K562 (cell line): ENCODE measurements around the gene CDHR1. TPM values are rescaled to one million over a fixed set of nuclear protein-coding genes. Genes with fewer than 3 reads are reported as not detected.
A peak's percentile ranks its signal among the peaks of the same experiment; 100 is the strongest.

ENCODE experiments used
- ATAC-seq: fragments of 200-7000 bp; cut with Tn5 transposase; 3 replicates; pipeline ENCODE4 v1.9.1; 2020; ENCODE audit warnings: moderate library complexity
- BruUV-seq: library from RNA; stranded (reverse); fragments of 400-500 nt; replicated peaks from 2 replicates; lab custom pipeline; 2021; lab: Mats Ljungman, UMichigan
- CTCF ChIA-PET: fragments of 300-600 bp; formaldehyde crosslinking; extraction: SDS; loops from one replicate; lab custom pipeline; 2021; ENCODE audit warnings: low intra/inter-chr PET ratio; lab: Yijun Ruan, JAX
- POLR2A ChIA-PET: fragments of 300-600, 350-650 bp; sonication (Branson Sonifier 250); formaldehyde crosslinking; extraction: SDS; loops from one replicate; lab custom pipeline; 2021; ENCODE audit warnings: antibody characterized with exemption, inconsistent platforms; lab: Yijun Ruan, JAX
- DNase-seq, 4 experiments: peaks; one replicate each; pipeline versions ENCODE4 v3.0.0 to v3.0.0-alpha.2; 2011 to 2018; ENCODE audit warnings: low spot score in 3 of 4, mixed read lengths in 3 of 4; ENCODE audit errors: extremely low read depth in 1 of 4
- FAIRE-seq: peaks from 2 replicates; lab custom pipeline; 2011; peaks lifted over from hg19 to GRCh38; lab: Jason Lieb, UNC
- H2AFZ ChIP-seq: 2 replicates; pipeline ENCODE4 v1.6.0; 2011; ENCODE audit warnings: low read depth, low read length, control low read depth, inconsistent platforms
- H3K27ac ChIP-seq: fragments of 200-600 bp; 3 replicates; pipeline ENCODE4 v1.8.0; 2011; ENCODE audit warnings: low read depth, mild to moderate bottlenecking, control low read depth, inconsistent platforms, low read length, moderate library complexity, mixed read lengths; ENCODE audit errors: extremely low read depth
- H3K27me3 ChIP-seq, 2 experiments: fragments of 300-600 bp in 1 of 2; 2 replicates in 1 of 2; 3 replicates in 1 of 2; pipeline versions ENCODE4 v1.6.0 to v1.8.0; 2011; ENCODE audit warnings: inconsistent platforms in 2 of 2, low read length in 2 of 2, mild to moderate bottlenecking in 1 of 2, mixed read lengths in 1 of 2, moderate library complexity in 1 of 2; ENCODE audit not compliant: control insufficient read depth in 2 of 2, insufficient read depth in 2 of 2
- H3K36me3 ChIP-seq: fragments of 300-600 bp; 3 replicates; pipeline ENCODE4 v1.8.0; 2011; ENCODE audit warnings: mild to moderate bottlenecking, low read length, inconsistent platforms; ENCODE audit not compliant: control insufficient read depth, insufficient read depth
- H3K4me1 ChIP-seq, 2 experiments: fragments of 200-600 bp in 1 of 2; replicated peaks in 1 of 2; 2 replicates in 1 of 2; 3 replicates in 1 of 2; pipeline versions ENCODE4 v1.5.1 to v1.8.0; 2011; ENCODE audit warnings: inconsistent platforms in 2 of 2, low read length in 2 of 2, mild to moderate bottlenecking in 1 of 2, mixed read lengths in 1 of 2, moderate library complexity in 1 of 2; ENCODE audit not compliant: control insufficient read depth in 2 of 2, insufficient read depth in 2 of 2
- H3K4me2 ChIP-seq: 2 replicates; pipeline ENCODE4 v1.6.1; 2011; ENCODE audit warnings: low read length, control low read depth, inconsistent platforms, mixed read lengths; ENCODE audit not compliant: insufficient read depth
- H3K4me3 ChIP-seq: fragments of 200-600 bp; sonication (generic), shearing (Covaris generic); 2 replicates; pipeline ENCODE4 v1.5.1; 2016; ENCODE audit warnings: control low read depth, inconsistent platforms
- H3K79me2 ChIP-seq: fragments of 200-600 bp; 3 replicates; pipeline ENCODE4 v1.8.0; 2011; ENCODE audit warnings: low read length, inconsistent platforms; ENCODE audit not compliant: control insufficient read depth, insufficient read depth
- H3K9ac ChIP-seq, 2 experiments: 2 replicates each; pipeline versions ENCODE4 v1.6.0 to v1.6.1; 2011; ENCODE audit warnings: low read depth in 2 of 2, low read length in 2 of 2, control low read depth in 1 of 2, inconsistent platforms in 1 of 2, mild to moderate bottlenecking in 1 of 2, mixed read lengths in 1 of 2; ENCODE audit not compliant: insufficient read depth in 1 of 2
- H3K9me1 ChIP-seq: one replicate; pipeline ENCODE4 v1.6.0; 2011; ENCODE audit warnings: inconsistent platforms, mild to moderate bottlenecking, low read length, moderate library complexity; ENCODE audit not compliant: control insufficient read depth, insufficient read depth
- H3K9me3 ChIP-seq: replicated peaks from 2 replicates; pipeline ENCODE4 v1.5.1; 2011; ENCODE audit warnings: low read depth, low read length, inconsistent platforms; ENCODE audit not compliant: control insufficient read depth, insufficient read depth
- H4K20me1 ChIP-seq: replicated peaks from 2 replicates; pipeline ENCODE4 v1.6.1; 2011; ENCODE audit warnings: low read length, inconsistent platforms, mixed read lengths; ENCODE audit not compliant: control insufficient read depth, insufficient read depth
- BRCA1 ChIP-seq, 2 experiments: fragments of 450-650 bp in 1 of 2; sonication (generic) in 1 of 2; formaldehyde crosslinking in 1 of 2; IDR thresholded peaks; 2 replicates each; pipeline versions ENCODE4 v1.5.0 to v1.6.1; 2017 to 2020; ENCODE audit warnings: mild to moderate bottlenecking in 1 of 2, missing genetic modification reagents in 1 of 2
- E2F8 ChIP-seq: fragments of 450-650 bp; IDR thresholded peaks from 2 replicates; pipeline ENCODE4 v1.7.1; 2018; ENCODE audit warnings: mild to moderate bottlenecking, low read depth; ENCODE audit not compliant: partially characterized antibody
- EWSR1 ChIP-seq: fragments of 450-650 bp; IDR thresholded peaks from 2 replicates; pipeline ENCODE4 v1.6.1; 2018; ENCODE audit warnings: borderline replicate concordance, mild to moderate bottlenecking, low read depth, moderate library complexity; ENCODE audit not compliant: partially characterized antibody
- MAFG ChIP-seq: fragments of 450-650 bp; conservative IDR thresholded peaks from 2 replicates; pipeline ENCODE4 v1.6.1; 2016; ENCODE audit warnings: missing genetic modification characterization, missing compliant biosample characterization
- NFE2 ChIP-seq: IDR thresholded peaks from 2 replicates; pipeline ENCODE4 v1.6.1; 2014; ENCODE audit warnings: antibody characterized with exemption, low read depth
- NFRKB ChIP-seq: fragments of 450-650 bp; IDR thresholded peaks from 2 replicates; pipeline ENCODE4 v1.6.1; 2016; ENCODE audit warnings: low read depth
- NR2F6 ChIP-seq: fragments of 450-650 bp; formaldehyde crosslinking; IDR thresholded peaks from 2 replicates; pipeline ENCODE4 v1.4.0; 2020; ENCODE audit warnings: mild to moderate bottlenecking
- POLR2A ChIP-seq: fragments of 450-650 bp; conservative IDR thresholded peaks from 2 replicates; pipeline ENCODE4 v1.6.1; 2016
- POLR2AphosphoS5 ChIP-seq: IDR thresholded peaks from 2 replicates; pipeline ENCODE4 v1.6.1; 2011; ENCODE audit warnings: mild to moderate bottlenecking, low read depth, low read length, moderate library complexity; ENCODE audit not compliant: control insufficient read depth, insufficient read depth
- POLR2G ChIP-seq: fragments of 200-400 bp; formaldehyde crosslinking; IDR thresholded peaks from 2 replicates; pipeline ENCODE4 v1.6.1; 2017; ENCODE audit warnings: low read depth, mild to moderate bottlenecking, antibody characterized with exemption, low read length, moderate library complexity
- SUPT5H ChIP-seq: fragments of 450-650 bp; IDR thresholded peaks from 2 replicates; pipeline ENCODE4 v1.6.1; 2016
- XRCC4 ChIP-seq: IDR thresholded peaks from one replicate; pipeline ENCODE4 v1.6.1; 2011; ENCODE audit not compliant: insufficient read depth, insufficient read length; ENCODE audit errors: extremely low read depth
- ZNF354B ChIP-seq: fragments of 250-450 bp; sonication (Bioruptor Pico); IDR thresholded peaks from 2 replicates; pipeline ENCODE4 v1.4.0; 2020
- WGBS: fragments of 100-300 bp; shearing (Covaris generic); methylation state at CpG from one replicate; pipeline ENCODE4 v1.1.6; 2016; ENCODE audit warnings: low coverage, mixed read lengths; ENCODE audit not compliant: insufficient coverage; ENCODE audit errors: missing lambda C conversion rate; 5-methylcytosine and 5-hydroxymethylcytosine counted together
- in situ Hi-C: fragments of 300-500 bp; cut with MboI; formaldehyde crosslinking; loops from 4 replicates; pipeline ENCODE4 v1.15.0; 2018; ENCODE audit warnings: inconsistent platforms, mixed read lengths
- intact Hi-C: fragments of 100-400 bp; cut with micrococcal nuclease; formaldehyde crosslinking; loops from 2 replicates; pipeline ENCODE4 v1.14.2; 2022
- polyA plus RNA-seq, 8 experiments: library from polyadenylated mRNA; depleted of rRNA in 4 of 8; stranded (reverse) in 5 of 8; unstranded in 3 of 8; fragments of >200 nt; fragmentation: Nextera tagmentation in 2 of 8; fragmentation: Illumina TruSeq in 1 of 8; extraction: Ambion mirVana in 2 of 8; extraction: Trizol in 1 of 8; gene quantifications; 2 replicates each; pipeline versions ENCODE4 v1.2.1 to v1.2.3, GENCODE V29; 2011 to 2014; ENCODE audit warnings: inconsistent platforms in 1 of 8, missing spikeins in 1 of 8
- total RNA-seq, 7 experiments: library from RNA; depleted of rRNA in 6 of 7; stranded (reverse); fragments of >200 nt in 6 of 7; fragmentation: Illumina TruSeq in 2 of 7; extraction: Trizol in 2 of 7; gene quantifications; 2 replicates each; pipeline versions ENCODE4 v1.2.1 to v1.2.3, GENCODE V29; 2011 to 2021; ENCODE audit warnings: low replicate concordance in 1 of 7
- TF ChIP-seq, protein P1 (sequence below): fragments of 250-450 bp; sonication (Bioruptor Pico); IDR thresholded peaks from 2 replicates; pipeline ENCODE4 v1.8.0; 2021; ENCODE audit warnings: mild to moderate bottlenecking, moderate library complexity

Gene CDHR1
- total and polyA plus RNA-seq, 9 of the 15 experiments (the other 6 are each of a cell fraction or from before 2014, with no cell fraction given): 0.03 to 0.99 (median 0.20) TPM

GRCh38 chr10:84152769-84153168 lies 41.6 kb upstream of the CDHR1 start (continued):
- TF ChIP-seq NR2F6 (CRISPR knock-in tag) (no peak), XRCC4 (no peak), ZNF354B (CRISPR knock-in tag) (no peak), POLR2G (no peak), BRCA1 (IDR thresholded peaks at IDR 0.05) (no peak), BRCA1 (CRISPR knock-in tag; IDR thresholded peaks at IDR 0.05) (no peak), MAFG (tag) (no peak), NFRKB (no peak)
- TF ChIP-seq, protein P1, sequence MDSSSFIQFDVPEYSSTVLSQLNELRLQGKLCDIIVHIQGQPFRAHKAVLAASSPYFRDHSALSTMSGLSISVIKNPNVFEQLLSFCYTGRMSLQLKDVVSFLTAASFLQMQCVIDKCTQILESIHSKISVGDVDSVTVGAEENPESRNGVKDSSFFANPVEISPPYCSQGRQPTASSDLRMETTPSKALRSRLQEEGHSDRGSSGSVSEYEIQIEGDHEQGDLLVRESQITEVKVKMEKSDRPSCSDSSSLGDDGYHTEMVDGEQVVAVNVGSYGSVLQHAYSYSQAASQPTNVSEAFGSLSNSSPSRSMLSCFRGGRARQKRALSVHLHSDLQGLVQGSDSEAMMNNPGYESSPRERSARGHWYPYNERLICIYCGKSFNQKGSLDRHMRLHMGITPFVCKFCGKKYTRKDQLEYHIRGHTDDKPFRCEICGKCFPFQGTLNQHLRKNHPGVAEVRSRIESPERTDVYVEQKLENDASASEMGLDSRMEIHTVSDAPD (CRISPR knock-in tag): no peak

GRCh38 chr10:84155521-84155920 lies 38.8 kb upstream of the CDHR1 start:
- no peak overlapping the region for H3K4me3 ChIP-seq
- intact Hi-C loops: no loop called here
- no peaks in the 10 kb centered on the region for H3K4me1 ChIP-seq
- in situ Hi-C loops: no loop called here
- H4K20me1 ChIP-seq: peaks cover 2% of the 10 kb centered on the region; the same call in 1 of the 2 replicates
- WGBS: 83% methylated on average over 4 of the region's 4 CpGs
- no peaks in the 10 kb centered on the region; the same call in 2 of the 3 replicates for H3K79me2 ChIP-seq
- no peaks in the 10 kb centered on the region for H3K9me3 ChIP-seq
- peak; percentile 28 for ATAC-seq
- ChIA-PET POLR2A (interaction anchor here (0.7 to 2.3 kb wide), 5 partner anchors 9 to 385 kb away, joined by 3 to 10 read pairs (median 3); partner anchors contain the start of gene GPR15LG), CTCF (no interaction called here)
- H3K9ac ChIP-seq: no peak overlapping the region
- TF ChIP-seq POLR2A (peak; percentile 61), POLR2AphosphoS5 (peak; percentile 48; the same call in 1 of the 2 replicates), E2F8 (peak; percentile 8), SUPT5H (peak; percentile 64), NFE2 (no peak), EWSR1 (no peak)
- no peak overlapping the region for H2AFZ ChIP-seq
- H3K9me1 ChIP-seq: no peaks in the 10 kb centered on the region
- 0 out of 5 replicates have a peak, but pooled peaks cover 0 to 6% of the 10 kb centered on the region in 2 experiments for H3K27me3 ChIP-seq
- H3K4me2 ChIP-seq: no peak overlapping the region
- no peak overlapping the region for H3K27ac ChIP-seq
- BruUV-seq: no TSS peak
- DNase-seq: no peak
- peaks cover 46% of the 10 kb centered on the region for H3K36me3 ChIP-seq
- FAIRE-seq: no peak
